SHP77 (cell line): ENCODE results near the gene POLD2.

Experiments
- DNase-seq, 2 experiments: peaks; one replicate each; lab custom pipeline; 2025; lab: John Stamatoyannopoulos, UW

The POLD2 gene

GRCh38 chr7:44152971-44153947 is 29.9 kb upstream of the POLD2 start:
- DNase-seq: peak in 1 of 2 experiments; percentile 41

DNA sequence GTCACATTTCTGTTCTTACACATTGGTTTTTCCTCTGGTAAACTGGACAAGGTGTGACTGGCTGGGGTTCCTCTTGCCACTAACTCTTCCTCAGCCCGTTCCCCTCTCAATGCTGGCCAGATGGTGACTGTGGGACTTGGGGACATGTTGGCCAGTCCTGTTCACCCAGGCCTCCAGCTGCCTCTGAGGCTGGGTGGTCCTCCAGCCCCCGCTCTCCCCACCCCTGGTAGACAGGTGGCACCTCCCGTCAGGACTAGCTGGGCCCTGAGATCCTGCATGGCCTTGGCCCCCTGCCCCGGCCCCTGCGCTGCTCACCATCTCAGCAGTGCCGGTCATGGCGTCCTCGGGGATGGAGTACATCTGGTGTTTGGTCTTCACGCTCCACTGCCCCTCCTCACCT is 28.6 kb upstream of the POLD2 start:
- DNase-seq: no peak

DNA sequence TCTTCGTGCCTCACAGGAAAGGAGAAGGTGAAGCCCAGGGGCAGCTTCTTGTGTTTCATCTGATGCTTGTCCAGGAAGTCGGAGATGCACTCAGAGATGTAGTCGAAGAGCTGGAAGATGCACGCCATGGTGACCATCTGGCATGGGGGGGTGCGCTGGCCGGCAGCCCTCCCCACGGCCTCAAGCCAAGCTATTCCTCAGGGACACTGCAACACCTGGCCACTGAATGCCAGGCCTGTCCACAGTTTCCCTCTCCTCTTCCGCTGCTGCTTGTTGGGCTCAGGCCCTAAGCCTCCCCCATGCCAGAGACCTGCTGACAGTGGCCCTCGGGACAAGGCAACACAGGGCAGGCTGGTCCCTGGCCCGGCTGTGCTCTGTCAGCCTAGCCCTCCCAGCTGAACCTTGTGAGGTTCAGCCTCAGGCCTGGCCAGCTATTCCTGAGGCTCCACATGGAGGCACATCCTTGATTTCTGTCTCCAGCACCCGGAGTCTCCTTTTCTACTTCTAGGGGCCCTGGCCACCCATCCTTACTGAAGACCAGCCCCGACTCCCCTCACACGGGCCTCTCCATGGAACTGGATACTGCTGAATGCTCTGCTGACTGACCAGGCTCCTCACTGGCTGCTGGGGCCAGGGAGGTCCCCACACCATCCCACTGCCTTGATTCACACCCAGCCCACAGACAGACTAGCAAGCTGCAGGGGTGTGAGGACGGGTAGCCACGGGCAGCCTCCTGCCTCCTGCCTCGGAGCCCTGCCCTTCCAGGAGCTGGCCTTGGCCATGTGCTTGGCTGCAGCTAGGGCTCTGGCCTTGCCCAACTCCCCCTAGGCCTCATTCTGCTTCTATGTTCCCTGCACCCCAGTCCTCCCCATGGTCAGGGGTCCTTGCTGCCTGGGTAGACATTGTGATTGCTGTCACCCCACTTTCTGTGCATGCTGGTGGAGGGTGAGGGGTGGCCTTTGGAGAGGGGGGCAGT is 27.9 kb upstream of the POLD2 start:
- DNase-seq: no peak

DNA sequence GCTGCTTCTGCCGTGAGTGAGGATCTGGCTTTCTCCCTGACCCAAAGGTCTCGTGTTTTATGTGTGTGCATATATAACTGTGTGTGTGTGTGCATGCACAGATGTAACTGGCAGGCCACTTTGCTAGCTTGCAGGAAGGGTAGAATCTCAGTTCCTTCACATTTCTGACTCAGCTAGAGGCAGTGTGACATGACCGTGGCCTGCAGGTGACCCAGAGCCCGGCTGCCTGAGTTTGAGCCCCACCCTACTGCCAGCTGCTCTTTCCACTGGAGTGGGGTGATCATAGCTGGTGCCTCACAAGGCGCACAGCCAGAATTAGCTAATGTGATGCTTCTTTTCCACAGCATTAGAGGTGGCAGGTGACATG is 27.1 kb upstream of the POLD2 start:
- no peak for DNase-seq

DNA sequence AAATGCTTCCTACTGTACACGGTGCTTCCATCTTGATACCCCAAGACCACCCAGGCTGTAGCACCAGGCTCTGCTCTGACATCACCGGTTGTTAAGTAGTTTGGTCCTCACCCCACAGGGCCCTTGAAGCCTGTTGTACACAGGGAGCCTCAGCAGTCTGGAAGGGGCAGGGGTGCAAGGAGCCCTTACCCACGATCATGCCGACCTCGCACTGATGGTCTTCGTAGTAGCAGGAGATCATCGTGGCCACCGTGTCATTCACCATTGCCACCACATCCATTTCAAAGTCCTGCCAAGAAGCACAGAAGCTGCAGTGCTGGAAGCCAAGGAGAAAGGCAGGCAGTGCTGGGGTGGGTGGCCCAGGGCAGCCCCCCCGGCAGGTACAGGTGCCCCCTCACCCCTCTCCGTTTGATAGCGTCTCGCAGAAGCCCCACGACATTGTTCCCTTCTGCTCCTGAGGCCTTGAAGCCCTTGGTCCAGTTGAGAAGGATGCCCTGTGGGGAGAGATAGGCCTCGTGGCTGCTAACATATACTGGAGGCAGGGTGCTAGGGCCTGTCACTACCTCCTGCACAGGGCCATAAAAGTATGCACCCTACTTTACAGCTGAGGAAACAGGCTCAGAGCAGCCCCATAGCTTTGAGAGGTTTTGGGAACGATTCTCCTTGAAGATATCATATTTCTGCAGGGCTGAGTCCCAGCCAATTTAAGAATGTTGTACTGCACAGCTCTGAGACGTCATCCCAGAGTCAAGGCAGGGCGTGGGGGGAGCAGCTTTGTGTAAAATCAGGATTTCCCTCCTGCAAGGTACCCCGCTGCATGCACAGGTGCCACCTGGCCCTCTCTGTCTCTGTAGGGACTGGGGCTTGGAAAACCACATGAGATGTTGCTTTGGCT is 26.5 kb upstream of the POLD2 start:
- no peak for DNase-seq

- DNase-seq: no peak
Observed at GRCh38 chr7:44148961-44149536, 25.7 kb upstream of the POLD2 start.

DNA sequence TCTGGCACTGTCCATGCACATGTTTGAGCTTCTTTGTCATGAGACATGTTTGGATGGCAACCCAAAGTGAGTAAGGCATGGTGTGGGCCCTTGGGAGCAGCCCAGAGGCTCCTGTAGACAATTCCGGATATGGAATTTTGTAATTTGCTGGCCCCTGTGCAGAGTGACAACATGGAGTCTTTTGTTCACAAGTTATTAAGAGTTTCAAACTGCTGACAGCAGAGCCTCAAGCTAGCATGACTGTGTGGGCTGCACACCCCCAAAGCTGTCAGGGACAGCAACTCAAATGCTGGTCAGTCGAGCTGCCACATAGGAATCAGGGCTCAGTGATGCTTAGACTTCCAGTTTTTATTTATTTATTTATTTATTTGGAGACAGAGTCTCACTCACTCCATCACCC is 24.8 kb upstream of the POLD2 start:
- DNase-seq: no peak

DNA sequence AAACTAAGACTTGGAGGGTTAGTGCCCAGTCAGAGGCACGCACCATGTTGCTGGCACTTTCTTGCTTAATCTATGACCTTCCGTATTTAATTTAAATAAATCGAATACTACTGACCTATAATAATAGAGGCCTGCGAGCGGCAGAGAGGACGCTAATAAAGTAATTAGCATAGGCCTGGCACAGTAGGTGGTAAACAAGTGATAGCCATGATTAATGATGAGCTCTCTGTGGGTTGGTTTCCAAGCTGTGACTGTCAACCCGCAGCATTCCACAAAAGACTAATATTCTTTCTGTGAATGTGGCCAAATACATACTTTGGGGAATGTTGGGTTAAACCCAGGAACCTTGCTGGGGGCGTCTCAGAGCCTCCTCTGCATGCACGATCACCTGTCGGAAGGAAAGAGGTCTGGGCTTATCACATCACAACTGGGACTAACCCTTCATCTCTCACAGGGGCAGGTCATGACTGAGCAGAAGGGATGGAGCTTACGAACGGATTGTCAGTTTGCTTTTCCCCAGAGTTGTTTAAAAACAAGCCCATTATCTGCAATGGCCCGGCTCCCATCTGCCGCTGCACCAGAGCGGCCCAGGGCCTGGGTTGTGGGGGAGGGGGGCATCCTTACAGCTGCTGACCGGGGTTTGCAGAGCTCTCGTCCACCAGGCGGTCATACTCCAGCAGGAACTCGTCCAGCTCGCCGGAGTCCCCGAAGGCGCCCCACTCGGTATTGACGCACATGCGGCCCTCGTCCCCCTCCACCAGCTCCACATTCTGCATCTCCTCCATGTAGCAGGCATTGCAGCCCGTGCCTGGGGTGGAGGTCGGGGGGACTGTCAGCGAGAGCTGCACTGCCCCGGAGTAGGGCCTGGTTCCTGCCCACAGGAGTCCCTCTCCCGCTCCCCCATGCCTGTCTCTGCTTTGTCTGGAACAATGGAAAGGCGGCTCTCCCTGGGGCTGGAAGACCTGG is 24.0 kb upstream of the POLD2 start:
- peak in 1 of 2 experiments; percentile 59 for DNase-seq

DNA sequence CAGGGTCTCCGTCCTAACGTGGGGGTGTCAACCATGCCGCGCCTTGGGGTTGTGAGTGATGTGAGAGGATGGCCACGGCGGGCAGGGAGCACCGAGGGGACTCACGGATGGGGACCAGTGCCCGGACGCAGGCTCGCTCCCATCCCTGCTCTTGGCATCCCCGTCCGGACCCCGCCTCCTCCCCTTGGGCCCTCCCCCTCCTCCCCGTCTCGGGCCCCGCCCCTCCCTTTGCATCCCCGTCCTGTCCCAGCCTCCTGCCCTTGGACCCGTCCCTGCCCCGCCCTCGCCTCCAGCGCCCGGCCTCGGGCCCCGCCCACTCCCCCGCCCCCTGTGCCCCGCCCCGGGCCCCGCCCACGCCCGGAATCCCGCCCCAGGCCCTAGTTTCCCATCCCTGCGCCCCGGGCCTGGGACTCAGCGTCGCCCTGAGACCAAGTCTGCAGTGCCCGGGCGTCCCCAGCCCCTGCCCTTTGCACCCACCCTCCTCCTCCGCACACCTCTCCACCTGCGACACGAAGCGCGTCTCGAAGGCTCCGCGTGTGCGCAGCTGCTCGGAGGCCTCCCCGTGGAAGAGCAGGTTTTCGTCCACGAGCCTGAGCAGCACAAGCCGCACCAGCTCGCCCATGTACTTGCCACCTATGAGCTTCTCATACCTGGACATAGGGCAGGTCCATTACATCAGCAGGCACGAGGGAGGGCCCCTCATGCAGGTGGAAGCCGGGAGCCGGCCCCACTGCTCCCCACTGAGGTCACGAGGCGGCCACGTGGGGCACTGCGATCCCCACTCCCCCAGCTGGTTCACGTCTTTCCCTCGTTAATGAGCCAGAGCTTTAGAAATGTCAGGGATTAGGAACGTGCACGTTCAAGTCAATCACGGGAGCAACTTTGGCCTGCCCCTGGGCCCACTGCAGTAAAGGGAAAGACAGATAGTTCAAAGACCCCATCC is 22.9 kb upstream of the POLD2 start:
- DNase-seq: no peak

DNA sequence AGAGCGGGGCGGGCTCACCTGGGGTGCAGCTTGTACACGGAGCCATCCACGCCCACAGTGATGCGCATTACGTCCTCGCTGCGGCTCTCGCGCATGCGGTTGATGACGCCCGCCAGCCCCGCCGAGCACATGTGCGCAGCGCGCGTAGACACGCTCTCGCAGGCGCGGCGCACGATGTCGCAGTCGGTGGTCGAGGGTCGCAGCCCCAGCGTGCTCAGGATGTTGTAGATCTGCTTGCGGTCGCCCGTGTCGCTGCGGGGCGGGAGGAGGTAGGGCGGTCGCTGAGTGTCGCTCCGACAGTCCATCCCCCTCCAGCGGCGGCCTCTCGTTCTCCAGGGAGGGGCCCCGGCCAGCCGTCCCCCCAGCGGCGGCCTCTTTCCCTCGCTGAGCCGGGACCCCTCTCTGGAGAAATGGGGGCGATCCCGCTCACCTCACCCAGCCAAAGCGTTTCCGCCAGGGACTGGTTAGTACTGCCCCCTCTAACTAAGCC is 22.2 kb upstream of the POLD2 start:
- DNase-seq: no peak

- no peak for DNase-seq
Observed at GRCh38 chr7:44144968-44145478, 21.7 kb upstream of the POLD2 start.

DNA sequence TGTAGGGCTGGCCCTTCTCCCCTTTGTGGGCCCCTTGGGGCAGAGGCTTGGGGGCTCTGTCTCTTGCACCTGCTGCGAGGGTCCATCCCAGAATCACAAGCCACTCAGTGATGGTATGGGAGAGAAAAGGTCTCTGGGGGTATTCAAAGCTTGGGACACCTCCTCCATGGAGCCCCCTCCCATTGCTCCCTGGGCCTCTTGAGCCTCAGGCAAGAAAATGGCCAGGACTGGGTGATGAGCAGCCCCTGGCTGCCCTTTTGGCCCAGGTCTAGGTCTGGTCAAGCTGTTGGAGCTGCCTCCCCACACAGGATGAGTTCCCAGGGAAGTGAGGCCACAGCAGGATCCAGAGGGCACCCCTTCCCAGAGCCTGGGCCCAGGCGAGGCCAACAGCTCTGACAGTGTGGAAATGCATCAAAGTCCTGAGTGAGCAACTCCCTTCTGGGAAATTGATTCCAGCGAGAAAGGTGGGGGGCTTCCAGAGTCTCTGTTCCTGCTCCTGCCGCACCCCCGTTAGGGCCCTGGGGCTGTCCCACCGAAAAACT is 21.1 kb upstream of the POLD2 start:
- DNase-seq: no peak

DNA sequence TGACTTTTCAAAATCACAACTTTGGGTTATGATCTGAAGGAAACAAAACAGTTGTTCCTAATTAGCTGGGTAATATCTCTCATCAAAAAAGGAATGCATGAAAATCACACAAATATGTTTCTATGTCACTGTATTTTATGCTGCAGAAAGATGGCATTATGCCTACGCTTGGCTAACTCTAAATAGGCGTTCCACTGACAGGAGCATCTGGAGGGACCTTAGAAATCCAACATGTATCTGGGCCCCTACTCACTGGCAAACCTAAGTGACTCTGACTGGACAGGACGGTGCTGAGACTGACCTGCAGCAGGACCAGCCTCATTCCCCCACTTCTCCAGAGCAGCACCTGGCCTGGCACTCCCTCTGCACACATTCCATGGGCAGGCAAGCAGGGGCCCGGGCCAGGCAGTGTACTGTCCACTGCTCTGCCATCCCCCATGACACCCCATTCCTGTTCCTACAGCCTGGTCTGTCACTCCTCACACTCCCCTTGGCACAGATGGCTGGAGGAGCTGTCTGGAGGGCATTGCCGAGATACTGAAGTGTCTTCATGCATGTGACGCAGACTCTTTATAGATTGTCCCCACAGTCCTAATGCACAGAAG is 20.4 kb upstream of the POLD2 start:
- DNase-seq: no peak

GRCh38 chr7:44142028-44142427 is 18.7 kb upstream of the POLD2 start:
- no peak for DNase-seq

GRCh38 chr7:44141221-44141850 is 18.0 kb upstream of the POLD2 start, which contains the start of gene MYL7:
Gene MYL7 (minus strand): TSS chr7:44141332. CDS start chr7:44141305, 27 bp downstream.
- no peak for DNase-seq

DNA sequence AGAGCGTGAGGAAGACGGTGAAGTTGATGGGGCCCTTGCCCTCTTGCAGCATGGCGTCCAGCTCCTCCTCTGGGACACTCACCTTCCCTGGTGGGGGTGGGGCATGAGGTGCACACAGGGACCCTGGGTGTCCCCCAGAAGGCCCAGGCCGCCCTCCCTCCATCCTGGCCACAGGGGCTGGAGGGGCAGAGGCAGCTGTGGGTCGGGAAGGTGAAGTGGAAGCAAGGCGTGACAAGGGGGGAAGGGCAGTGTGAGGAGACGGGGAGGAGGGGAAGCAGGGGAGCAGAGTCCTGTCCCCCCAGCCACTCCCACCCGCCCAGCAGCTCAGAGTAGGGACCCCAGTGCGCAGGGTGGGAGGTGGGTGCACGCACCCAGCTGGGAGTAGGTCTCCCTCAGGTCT is 17.0 kb upstream of the POLD2 start:
- no peak for DNase-seq

DNA sequence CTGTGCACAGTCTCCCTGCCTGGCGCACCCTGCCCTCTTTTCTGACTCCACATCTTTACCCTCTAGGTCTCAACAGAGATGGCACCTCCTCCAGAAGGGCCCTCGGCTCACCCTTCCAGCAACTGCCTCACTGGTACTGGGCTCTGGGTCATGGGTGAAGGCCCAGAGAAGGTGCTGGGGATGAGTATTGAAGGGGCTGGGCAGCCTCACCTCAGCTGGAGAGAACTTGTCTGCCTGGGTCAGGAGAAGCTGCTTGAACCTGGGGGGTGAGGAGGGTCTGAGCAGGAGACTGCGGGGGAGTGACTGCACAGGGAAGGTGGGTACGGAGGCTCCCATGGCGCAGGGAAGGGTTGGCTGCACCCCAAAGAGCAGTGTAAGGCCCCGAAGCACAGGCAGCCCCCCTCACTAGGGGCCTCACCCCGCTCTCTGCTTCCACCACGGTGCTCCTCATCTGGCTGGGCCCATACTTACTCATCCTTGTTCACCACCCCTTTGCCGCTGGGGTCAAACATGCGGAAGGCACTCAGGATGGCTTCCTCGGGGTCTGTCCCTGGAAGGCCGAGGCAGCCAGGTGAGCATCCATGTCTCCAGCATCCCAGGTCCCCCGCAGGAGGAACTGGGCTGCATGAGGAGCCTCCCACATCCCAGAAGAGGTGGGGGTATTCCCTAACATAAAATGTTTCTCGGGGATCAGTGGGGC is 16.1 kb upstream of the POLD2 start:
- DNase-seq: no peak
